Gastrocnemius medialis (tissue), 4 donors: ENCODE data around the gene SNX6.

Experiments
- POLR2A ChIP-seq, 2 donors: fragments of 450-650 bp; IDR thresholded peaks; one replicate each; pipeline ENCODE4 v1.6.1; 2017; ENCODE audit warnings: antibody characterized with exemption in 2 of 2, mild to moderate bottlenecking in 2 of 2, moderate library complexity in 2 of 2
- TF ChIP-seq, protein P1 (sequence below), 5 experiments: fragments of 450-650 bp in 3 of 5; fragments of 200-600 bp in 2 of 5; sonication (generic) in 2 of 5; IDR thresholded peaks in 4 of 5; conservative IDR thresholded peaks in 1 of 5; 1 replicate in 4 of 5; 2 replicates in 1 of 5; pipeline ENCODE4 v1.5.1; 2016 to 2019; ENCODE audit warnings: antibody characterized with exemption in 5 of 5, mild to moderate bottlenecking in 3 of 5, moderate library complexity in 3 of 5

DNA sequence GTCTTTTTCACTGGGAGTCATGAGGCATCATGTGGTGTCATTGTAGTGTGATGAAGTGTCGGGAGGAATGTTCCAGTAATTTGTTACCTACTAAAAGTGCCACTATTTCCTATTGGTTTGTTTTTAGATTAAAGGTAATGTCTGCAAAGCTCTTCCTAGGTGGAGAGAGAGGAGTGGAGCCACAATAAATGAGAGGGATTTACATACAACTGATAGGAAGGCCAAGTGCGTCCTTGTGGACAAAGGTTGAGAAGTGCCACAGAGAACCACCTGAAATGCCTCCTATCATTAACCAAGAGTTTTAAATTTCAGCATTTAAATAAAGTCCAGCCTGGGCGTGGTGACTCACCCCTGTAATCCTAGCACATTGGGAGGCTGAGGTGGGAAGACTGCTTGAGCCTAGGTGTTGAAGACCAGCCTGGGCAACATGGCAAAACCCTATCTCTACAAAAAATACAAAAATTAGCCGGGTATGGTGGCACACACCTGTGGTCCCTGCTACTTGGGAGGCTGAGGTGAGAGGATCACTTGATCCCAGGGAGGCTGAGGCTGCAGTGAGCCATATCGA, 2.5 kb upstream of the SNX6 start:
- TF ChIP-seq, protein P1, sequence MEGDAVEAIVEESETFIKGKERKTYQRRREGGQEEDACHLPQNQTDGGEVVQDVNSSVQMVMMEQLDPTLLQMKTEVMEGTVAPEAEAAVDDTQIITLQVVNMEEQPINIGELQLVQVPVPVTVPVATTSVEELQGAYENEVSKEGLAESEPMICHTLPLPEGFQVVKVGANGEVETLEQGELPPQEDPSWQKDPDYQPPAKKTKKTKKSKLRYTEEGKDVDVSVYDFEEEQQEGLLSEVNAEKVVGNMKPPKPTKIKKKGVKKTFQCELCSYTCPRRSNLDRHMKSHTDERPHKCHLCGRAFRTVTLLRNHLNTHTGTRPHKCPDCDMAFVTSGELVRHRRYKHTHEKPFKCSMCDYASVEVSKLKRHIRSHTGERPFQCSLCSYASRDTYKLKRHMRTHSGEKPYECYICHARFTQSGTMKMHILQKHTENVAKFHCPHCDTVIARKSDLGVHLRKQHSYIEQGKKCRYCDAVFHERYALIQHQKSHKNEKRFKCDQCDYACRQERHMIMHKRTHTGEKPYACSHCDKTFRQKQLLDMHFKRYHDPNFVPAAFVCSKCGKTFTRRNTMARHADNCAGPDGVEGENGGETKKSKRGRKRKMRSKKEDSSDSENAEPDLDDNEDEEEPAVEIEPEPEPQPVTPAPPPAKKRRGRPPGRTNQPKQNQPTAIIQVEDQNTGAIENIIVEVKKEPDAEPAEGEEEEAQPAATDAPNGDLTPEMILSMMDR (IDR thresholded peaks at IDR 0.05 in 4 of 5, conservative IDR thresholded peaks at IDR 0.05 in 1 of 5) = no peak
- no peak for TF ChIP-seq POLR2A (IDR thresholded peaks at IDR 0.05)
